Endothelial cell of umbilical vein (primary cell): ENCODE measurements around the gene CCDC9B. TPM values are rescaled to one million over a fixed set of nuclear protein-coding genes. Genes with fewer than 3 reads are reported as not detected.

Experiments used
- BruUV-seq: library from RNA; stranded (reverse); fragments of 400-500 nt; replicated peaks from 2 replicates; lab custom pipeline; 2021; lab: Mats Ljungman, UMichigan
- CTCF ChIA-PET: fragments of 300-600, 350-600 bp; sonication (Branson Sonifier 250); formaldehyde crosslinking; loops from one replicate; lab custom pipeline; 2021; ENCODE audit warnings: antibody characterized with exemption, inconsistent platforms; lab: Charles Lee
- POLR2A ChIA-PET: fragments of 300-600, 350-600 bp; sonication (Branson Sonifier 250); formaldehyde crosslinking; loops from one replicate; lab custom pipeline; 2021; ENCODE audit warnings: antibody characterized with exemption, inconsistent platforms; lab: Charles Lee
- DNase-seq: peaks from one replicate; pipeline ENCODE4 v3.0.0-alpha.2; 2011; ENCODE audit warnings: low read depth, low spot score
- FAIRE-seq: peaks from 2 replicates; lab custom pipeline; 2011; peaks lifted over from hg19 to GRCh38; lab: Jason Lieb, UNC
- H2AFZ ChIP-seq: 2 replicates; pipeline ENCODE4 v1.6.0; 2012; ENCODE audit warnings: low read depth, low read length, control low read depth, inconsistent platforms
- H3K27ac ChIP-seq: 2 replicates; pipeline ENCODE4 v1.5.1; 2011; ENCODE audit warnings: low read depth, mild to moderate bottlenecking, control low read depth, low read length, moderate library complexity; ENCODE audit not compliant: insufficient read depth
- H3K27me3 ChIP-seq, 2 experiments: 2 replicates each; pipeline versions ENCODE4 v1.6.0 to v1.6.1; 2011; ENCODE audit warnings: low read length in 2 of 2, mixed read lengths in 1 of 2; ENCODE audit not compliant: control insufficient read depth in 2 of 2, insufficient read depth in 2 of 2
- H3K36me3 ChIP-seq, 2 experiments: 2 replicates in 1 of 2; 3 replicates in 1 of 2; pipeline ENCODE4 v1.5.1; 2011; ENCODE audit warnings: low read length in 2 of 2, mild to moderate bottlenecking in 1 of 2, moderate library complexity in 1 of 2; ENCODE audit not compliant: control insufficient read depth in 2 of 2, insufficient read depth in 2 of 2; ENCODE audit errors: extremely low read depth in 1 of 2
- H3K4me1 ChIP-seq: 3 replicates; pipeline ENCODE4 v1.5.1; 2011; ENCODE audit warnings: mild to moderate bottlenecking, low read length; ENCODE audit not compliant: control insufficient read depth, insufficient read depth; ENCODE audit errors: extremely low read depth
- H3K4me2 ChIP-seq: 2 replicates; pipeline ENCODE4 v1.6.1; 2011; ENCODE audit warnings: low read length, control low read depth, mixed read lengths; ENCODE audit not compliant: insufficient read depth
- H3K4me3 ChIP-seq, 3 experiments: fragments of 200-600 bp in 1 of 3; sonication (generic), shearing (Covaris generic) in 1 of 3; replicated peaks in 1 of 3; 2 replicates each; pipeline ENCODE4 v1.5.1; 2011 to 2016; ENCODE audit warnings: control low read depth in 3 of 3, low read length in 3 of 3, mild to moderate bottlenecking in 2 of 3, inconsistent platforms in 1 of 3, low read depth in 1 of 3, moderate library complexity in 1 of 3; ENCODE audit not compliant: insufficient read depth in 1 of 3
- H3K79me2 ChIP-seq: 2 replicates; pipeline ENCODE4 v1.6.0; 2012; ENCODE audit warnings: low read length, inconsistent platforms; ENCODE audit not compliant: control insufficient read depth, insufficient read depth
- H3K9ac ChIP-seq: replicated peaks from 2 replicates; pipeline ENCODE3; 2011; ENCODE audit warnings: low read length, control low read depth; ENCODE audit not compliant: insufficient read depth; ENCODE audit errors: extremely low read depth
- H3K9me1 ChIP-seq: replicated peaks from 3 replicates; pipeline ENCODE4 v1.6.0; 2011; ENCODE audit warnings: mild to moderate bottlenecking, low read length; ENCODE audit not compliant: control insufficient read depth, insufficient read depth; ENCODE audit errors: extremely low read depth
- H3K9me3 ChIP-seq: replicated peaks from 2 replicates; pipeline ENCODE4 v1.5.1; 2012; ENCODE audit warnings: low read length, inconsistent platforms; ENCODE audit not compliant: control insufficient read depth, insufficient read depth
- H4K20me1 ChIP-seq: replicated peaks from 2 replicates; pipeline ENCODE3; 2011; ENCODE audit warnings: mild to moderate bottlenecking, low read length; ENCODE audit not compliant: control insufficient read depth, insufficient read depth; ENCODE audit errors: extremely low read depth
- FOS ChIP-seq: IDR thresholded peaks from 2 replicates; pipeline ENCODE4 v1.6.1; 2011; ENCODE audit warnings: mild to moderate bottlenecking, low read length, moderate library complexity, borderline replicate concordance; ENCODE audit not compliant: insufficient read depth
- JUN ChIP-seq: IDR thresholded peaks from 2 replicates; pipeline ENCODE4 v1.6.1; 2011; ENCODE audit warnings: borderline replicate concordance, low read depth; ENCODE audit not compliant: insufficient read length, insufficient read depth
- MAX ChIP-seq: IDR thresholded peaks from 2 replicates; pipeline ENCODE4 v1.6.1; 2011; ENCODE audit not compliant: insufficient read depth, insufficient read length
- MYC ChIP-seq: IDR thresholded peaks from one replicate; pipeline ENCODE4 v1.6.1; 2011; ENCODE audit warnings: mild to moderate bottlenecking, low read depth, low read length
- POLR2A ChIP-seq: IDR thresholded peaks from 2 replicates; pipeline ENCODE4 v1.6.1; 2012; ENCODE audit warnings: low read depth, mild to moderate bottlenecking, control low read depth, low read length
- POLR2AphosphoS5 ChIP-seq: IDR thresholded peaks from 2 replicates; pipeline ENCODE4 v1.6.1; 2012; ENCODE audit warnings: low read depth, mild to moderate bottlenecking, control low read depth, low read length, moderate library complexity; ENCODE audit not compliant: insufficient read depth
- dilution Hi-C: fragments of 300-500 bp; cut with MboI; formaldehyde crosslinking; loops from one replicate; pipeline ENCODE4 v1.15.0; 2019; ENCODE audit warnings: low sequenced_read_pairs; ENCODE audit not compliant: extremely low pct_ligation_motif_present
- intact Hi-C: fragments of 100-400 bp; cut with micrococcal nuclease; formaldehyde crosslinking; loops from one replicate; pipeline ENCODE4 v1.10.0; 2022
- polyA plus RNA-seq, 4 experiments: library from polyadenylated mRNA; depleted of rRNA in 3 of 4; stranded (reverse) in 3 of 4; unstranded in 1 of 4; fragments of >200 nt; gene quantifications; 2 replicates each; pipeline versions ENCODE4 v1.2.1 to v1.2.3, GENCODE V29; 2011 to 2012; ENCODE audit warnings: missing spikeins in 1 of 4
- total RNA-seq: library from RNA; stranded (reverse); gene quantifications from 2 replicates; pipeline ENCODE4 v1.2.3, GENCODE V29; 2021
- TF ChIP-seq, protein P1 (sequence below), 2 donors: IDR thresholded peaks; 1 replicate in 1 of 2; 2 replicates in 1 of 2; pipeline ENCODE4 v1.5.1; 2011; ENCODE audit warnings: low read length in 2 of 2, mild to moderate bottlenecking in 2 of 2, moderate library complexity in 2 of 2, control low read depth in 1 of 2, inconsistent platforms in 1 of 2, low read depth in 1 of 2; ENCODE audit not compliant: insufficient read depth in 1 of 2; ENCODE audit errors: extremely low read depth in 1 of 2

CCDC9B gene
- total and polyA plus RNA-seq, 2 donors (not counting 3 experiments of a cell fraction or from before 2014, with no cell fraction given), result 7.6 to 46.0 TPM

- Histone ChIP-seq H3K9ac (no peak overlapping the region), H3K79me2 (no peaks in the 10 kb centered on the region), H3K4me2 (no peak overlapping the region), H3K4me1 (peaks cover 35% of the 10 kb centered on the region), H3K36me3 (no peaks in the 10 kb centered on the region), H4K20me1 (no peaks in the 10 kb centered on the region), H2AFZ (no peak overlapping the region), H3K9me3 (no peaks in the 10 kb centered on the region), H3K9me1 (no peaks in the 10 kb centered on the region), H3K4me3 (no peak overlapping the region), H3K27me3 (no peaks in the 10 kb centered on the region), H3K27ac (no peak overlapping the region)
- TF ChIP-seq POLR2A (no peak), MYC (no peak), JUN (no peak), MAX (no peak), POLR2AphosphoS5 (no peak), FOS (no peak)
- TF ChIP-seq, protein P1, sequence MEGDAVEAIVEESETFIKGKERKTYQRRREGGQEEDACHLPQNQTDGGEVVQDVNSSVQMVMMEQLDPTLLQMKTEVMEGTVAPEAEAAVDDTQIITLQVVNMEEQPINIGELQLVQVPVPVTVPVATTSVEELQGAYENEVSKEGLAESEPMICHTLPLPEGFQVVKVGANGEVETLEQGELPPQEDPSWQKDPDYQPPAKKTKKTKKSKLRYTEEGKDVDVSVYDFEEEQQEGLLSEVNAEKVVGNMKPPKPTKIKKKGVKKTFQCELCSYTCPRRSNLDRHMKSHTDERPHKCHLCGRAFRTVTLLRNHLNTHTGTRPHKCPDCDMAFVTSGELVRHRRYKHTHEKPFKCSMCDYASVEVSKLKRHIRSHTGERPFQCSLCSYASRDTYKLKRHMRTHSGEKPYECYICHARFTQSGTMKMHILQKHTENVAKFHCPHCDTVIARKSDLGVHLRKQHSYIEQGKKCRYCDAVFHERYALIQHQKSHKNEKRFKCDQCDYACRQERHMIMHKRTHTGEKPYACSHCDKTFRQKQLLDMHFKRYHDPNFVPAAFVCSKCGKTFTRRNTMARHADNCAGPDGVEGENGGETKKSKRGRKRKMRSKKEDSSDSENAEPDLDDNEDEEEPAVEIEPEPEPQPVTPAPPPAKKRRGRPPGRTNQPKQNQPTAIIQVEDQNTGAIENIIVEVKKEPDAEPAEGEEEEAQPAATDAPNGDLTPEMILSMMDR (IDR thresholded peaks at IDR 0.05; ENCODE audit: extremely low read depth in 1 of 2, insufficient read depth in 1 of 2, low read depth in 1 of 2, low read length in 2 of 2), result no peak
- intact Hi-C loops (no loop called here), dilution Hi-C loops (no loop called here)
- FAIRE-seq (no peak), DNase-seq (no peak)
- ChIA-PET POLR2A (no interaction called here), CTCF (interaction anchor here (1.1 to 3.2 kb wide), 19 partner anchors 10 to 207 kb away, joined by 3 to 82 read pairs (median 8); partner anchors contain the start of genes DISP2, INAFM2, IVD and KNSTRN)
- BruUV-seq, result no TSS peak
These were observed 4.6 kb upstream of the CCDC9B start for GRCh38 chr15:40345225-40345866.
